Measurements from ENCODE around the gene DAP3. TPM values are rescaled to one million over a fixed set of nuclear protein-coding genes. Genes with fewer than 3 reads are reported as not detected.
"Not testable (repeated sequence)": the region's sequence is repeated elsewhere in the genome, so short reads cannot be mapped to it uniquely, and the experiment has no call there.

DAP3 gene
- total RNA-seq, 1 donor from 2014 or later, result 94.6 TPM

DNA sequence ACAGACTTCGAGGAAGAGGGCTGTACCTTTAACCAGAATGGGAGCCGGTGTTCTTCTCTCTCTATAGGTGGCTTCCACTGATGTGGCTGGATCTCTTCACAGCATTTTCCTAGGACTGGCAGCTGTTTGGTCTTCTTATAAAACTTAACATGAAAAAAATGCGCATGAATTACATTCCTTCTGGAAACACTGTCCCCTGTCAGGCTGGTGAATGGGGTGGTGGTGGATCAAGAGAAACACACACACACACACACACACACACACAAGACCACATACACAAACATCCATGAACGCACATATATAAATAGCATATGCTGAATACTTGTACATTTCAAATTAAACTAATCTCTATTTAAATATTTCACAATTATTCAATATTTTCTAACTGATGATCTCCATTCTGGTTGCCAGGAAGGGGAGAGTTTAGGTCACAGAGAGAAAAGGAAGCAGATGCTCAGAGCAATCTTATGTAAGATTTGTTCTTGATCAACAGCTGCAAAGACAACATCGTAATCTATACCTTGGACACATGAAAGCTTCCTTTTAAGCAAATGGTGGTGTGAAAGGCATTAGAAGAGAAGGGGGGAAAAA lies 78.6 kb downstream of the DAP3 start:
- DNase-seq (ENCODE audit: low spot score), result not testable (repeated sequence)

DNA sequence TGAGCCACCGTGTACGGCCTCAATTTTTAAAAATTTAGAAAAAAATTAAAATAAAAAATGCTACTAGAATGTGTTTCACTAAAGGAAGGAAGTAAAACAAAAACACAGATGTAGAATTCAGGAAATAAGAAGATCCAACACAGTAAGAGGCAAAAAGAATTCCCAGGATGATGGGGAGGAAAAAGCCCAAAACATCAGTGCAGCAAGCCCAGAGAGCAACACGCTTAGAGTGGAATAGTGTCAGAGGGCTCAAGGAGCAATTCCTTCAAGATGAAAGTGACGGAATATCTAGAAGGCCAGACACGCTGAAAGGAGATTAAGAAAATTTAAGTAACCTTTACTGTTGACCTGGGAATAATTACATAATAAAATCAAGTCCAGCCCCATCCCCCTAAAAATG lies 80.4 kb downstream of the DAP3 start:
- DNase-seq (ENCODE audit: low spot score), result no peak

- DNase-seq (ENCODE audit: low spot score), result no peak
Observed at GRCh38 chr1:155773221-155773620, 84.3 kb downstream of the DAP3 start.

- DNase-seq (ENCODE audit: low spot score), result no peak
Observed at GRCh38 chr1:155776414-155776813, 87.5 kb downstream of the DAP3 start.

DNA sequence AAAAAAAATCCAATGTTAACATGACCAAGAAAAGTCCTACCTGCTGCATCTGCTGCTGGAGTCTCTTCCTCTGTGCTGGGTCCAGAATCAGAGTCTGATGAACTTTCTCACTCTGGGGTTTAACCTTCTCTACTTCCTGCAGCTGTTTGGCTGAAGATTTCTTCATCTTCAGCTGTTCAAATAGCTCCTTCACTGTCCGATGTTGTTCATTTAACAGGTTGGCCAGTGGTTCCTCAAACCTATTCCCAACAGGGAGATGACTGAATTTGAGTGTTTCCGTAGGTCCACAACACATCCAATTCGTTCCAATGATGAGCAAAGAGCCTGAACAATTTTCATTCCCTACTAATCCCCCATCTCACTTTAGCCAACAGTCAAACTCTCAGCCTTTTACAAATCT lies 88.7 kb downstream of the DAP3 start:
- DNase-seq (ENCODE audit: low spot score), result no peak

Other genes starting within 250 kb of the DAP3 start
- gene ASH1L, start 126.3 kb upstream of the DAP3 start, total RNA-seq, result 65.3 TPM
- gene MSTO1, start 78.9 kb upstream of the DAP3 start, total RNA-seq, result 44.7 TPM
- 62.5 TPM for gene YY1AP1, start 317 bp upstream of the DAP3 start, total RNA-seq
- gene GON4L, start 168.1 kb downstream of the DAP3 start, total RNA-seq, result 53.0 TPM
- gene SYT11, start 170.5 kb downstream of the DAP3 start, total RNA-seq, result 6.1 TPM
- gene RIT1, start 222.3 kb downstream of the DAP3 start, total RNA-seq, result 31.8 TPM
- 30.7 TPM for gene KHDC4, start 245.3 kb downstream of the DAP3 start, total RNA-seq

All from mesenteric fat pad (tissue), 1 donor.